Neutrophil (primary cell): ENCODE measurements around the gene THSD1.
"Not testable (repeated sequence)": the region's sequence is repeated elsewhere in the genome, so short reads cannot be mapped to it uniquely, and the experiment has no call there.

ENCODE experiments used
- H3K27ac ChIP-seq: fragments of 200-600 bp; sonication (generic); 2 replicates; pipeline ENCODE4 v1.5.1; 2016; ENCODE audit warnings: mild to moderate bottlenecking, moderate library complexity
- H3K27me3 ChIP-seq: fragments of 200-600 bp; sonication (generic); 2 replicates; pipeline ENCODE4 v1.6.0; 2016; ENCODE audit warnings: mild to moderate bottlenecking
- H3K36me3 ChIP-seq: fragments of 200-600 bp; sonication (generic); 2 replicates; pipeline ENCODE4 v1.5.1; 2017
- H3K4me1 ChIP-seq, 2 experiments: fragments of 200-600 bp in 1 of 2; sonication (generic) in 1 of 2; 1 replicate in 1 of 2; 2 replicates in 1 of 2; pipeline versions ENCODE4 v1.5.1 to v1.6.1; 2013 to 2016; ENCODE audit warnings: low read depth in 1 of 2, low read length in 1 of 2, mild to moderate bottlenecking in 1 of 2, moderate library complexity in 1 of 2; ENCODE audit not compliant: control insufficient read depth in 1 of 2, insufficient read depth in 1 of 2
- H3K4me3 ChIP-seq, 2 experiments: fragments of 200-600 bp in 1 of 2; sonication (generic) in 1 of 2; 1 replicate in 1 of 2; 2 replicates in 1 of 2; pipeline ENCODE4 v1.5.1; 2013 to 2016; ENCODE audit warnings: low read depth in 1 of 2, low read length in 1 of 2, mild to moderate bottlenecking in 1 of 2, moderate library complexity in 1 of 2
- H3K9me3 ChIP-seq: fragments of 200-600 bp; sonication (generic); 2 replicates; pipeline ENCODE4 v1.5.1; 2016
- CTCF ChIP-seq: fragments of 200-600 bp; sonication (generic); IDR thresholded peaks from 2 replicates; pipeline ENCODE4 v1.5.1; 2016; ENCODE audit warnings: antibody characterized with exemption

The THSD1 gene

GRCh38 chr13:52377898-52378297, 28.1 kb downstream of the THSD1 start:
- no peaks in the 10 kb centered on the region for H3K9me3 ChIP-seq
- H3K27me3 ChIP-seq = no peaks in the 10 kb centered on the region
- no peak overlapping the region for H3K4me3 ChIP-seq
- H3K36me3 ChIP-seq = no peaks in the 10 kb centered on the region
- no peaks in the 10 kb centered on the region for H3K4me1 ChIP-seq
- H3K27ac ChIP-seq = no peak overlapping the region
- TF ChIP-seq CTCF = no peak

- no peak for TF ChIP-seq CTCF
- H3K4me3 ChIP-seq = no peak overlapping the region
- H3K27ac ChIP-seq = no peak overlapping the region
- no peaks in the 10 kb centered on the region for H3K27me3 ChIP-seq
- H3K9me3 ChIP-seq = no peaks in the 10 kb centered on the region
- H3K4me1 ChIP-seq = no peaks in the 10 kb centered on the region
- no peaks in the 10 kb centered on the region for H3K36me3 ChIP-seq
Observed at GRCh38 chr13:52374873-52375411, 31.0 kb downstream of the THSD1 start.

- Histone ChIP-seq H3K9me3 (no peaks in the 10 kb centered on the region), H3K4me1 (no peaks in the 10 kb centered on the region), H3K27me3 (no peaks in the 10 kb centered on the region), H3K27ac (no peak overlapping the region), H3K36me3 (no peaks in the 10 kb centered on the region), H3K4me3 (no peak overlapping the region)
- TF ChIP-seq CTCF = no peak
Observed at GRCh38 chr13:52374389-52374788, 31.6 kb downstream of the THSD1 start.

GRCh38 chr13:52373277-52373676, 32.7 kb downstream of the THSD1 start:
- not testable (repeated sequence) for H3K4me3 ChIP-seq, H3K4me1 ChIP-seq, H3K27me3 ChIP-seq, H3K27ac ChIP-seq, H3K36me3 ChIP-seq, H3K9me3 ChIP-seq

- no peak overlapping the region for H3K27ac ChIP-seq
- no peaks in the 10 kb centered on the region for H3K4me1 ChIP-seq
- H3K36me3 ChIP-seq = no peaks in the 10 kb centered on the region
- no peak overlapping the region for H3K4me3 ChIP-seq
- no peak for TF ChIP-seq CTCF
- H3K9me3 ChIP-seq = no peaks in the 10 kb centered on the region
- H3K27me3 ChIP-seq = no peaks in the 10 kb centered on the region
Observed at GRCh38 chr13:52371736-52372247, 34.2 kb downstream of the THSD1 start.

GRCh38 chr13:52366291-52366690, 39.7 kb downstream of the THSD1 start:
- H3K4me1 ChIP-seq = no peaks in the 10 kb centered on the region
- no peak for TF ChIP-seq CTCF

GRCh38 chr13:52362169-52362887, 43.6 kb downstream of the THSD1 start:
- H3K4me1 ChIP-seq, H3K27me3 ChIP-seq, H3K9me3 ChIP-seq, H3K4me3 ChIP-seq, H3K36me3 ChIP-seq, H3K27ac ChIP-seq: not testable (repeated sequence)

More at GRCh38 chr13:52366291-52366690, 39.7 kb downstream of the THSD1 start:
- no peaks in the 10 kb centered on the region for H3K27me3 ChIP-seq
- no peaks in the 10 kb centered on the region for H3K9me3 ChIP-seq
- H3K36me3 ChIP-seq = no peaks in the 10 kb centered on the region
- H3K27ac ChIP-seq = no peak overlapping the region
- H3K4me3 ChIP-seq = no peak overlapping the region
